NCI-H446 (cell line): ENCODE results near the gene MORC4.
A peak's percentile ranks its signal among the peaks of the same experiment; 100 is the strongest.

Experiments used
- DNase-seq, 2 experiments: peaks; one replicate each; lab custom pipeline; 2025; lab: John Stamatoyannopoulos, UW

MORC4 gene

GRCh38 chrX:106906361-106906760 lies 93.7 kb downstream of the MORC4 start:
- DNase-seq, result no peak

- no peak for DNase-seq
These were observed 94.8 kb downstream of the MORC4 start for GRCh38 chrX:106905064-106905708.

DNA sequence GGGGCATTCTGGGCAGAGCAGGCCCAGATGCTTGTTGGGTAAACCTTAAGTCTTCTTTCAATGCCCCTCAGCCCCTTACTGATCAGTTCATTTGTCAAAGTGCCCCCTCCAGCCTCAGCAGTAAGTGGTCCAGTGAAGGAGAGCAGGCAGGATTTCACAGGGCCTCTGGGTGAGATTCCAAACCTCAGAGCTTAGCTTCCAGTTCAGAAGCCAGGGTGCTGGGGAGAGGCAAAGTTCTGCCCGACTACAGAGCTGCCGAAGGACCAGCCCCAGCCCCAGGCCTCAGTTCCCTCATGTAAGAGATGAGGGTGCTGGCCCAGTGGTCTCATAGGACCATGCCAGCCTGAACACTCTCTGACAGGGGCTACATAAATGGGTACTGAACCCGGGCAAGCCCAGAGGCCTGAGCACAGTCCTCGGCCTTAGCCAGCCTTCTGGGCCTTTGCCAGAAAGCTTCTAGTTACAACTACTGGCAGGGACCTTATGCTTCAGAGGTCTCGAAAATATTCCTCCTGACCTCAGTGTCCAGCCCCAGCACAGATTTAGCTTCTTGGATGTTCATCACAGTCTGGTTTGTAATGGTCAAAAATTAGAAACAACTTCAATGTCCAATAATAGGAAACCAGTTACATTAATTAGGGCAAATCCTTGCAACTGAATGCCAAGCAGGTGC lies 96.0 kb downstream of the MORC4 start:
- no peak for DNase-seq

DNA sequence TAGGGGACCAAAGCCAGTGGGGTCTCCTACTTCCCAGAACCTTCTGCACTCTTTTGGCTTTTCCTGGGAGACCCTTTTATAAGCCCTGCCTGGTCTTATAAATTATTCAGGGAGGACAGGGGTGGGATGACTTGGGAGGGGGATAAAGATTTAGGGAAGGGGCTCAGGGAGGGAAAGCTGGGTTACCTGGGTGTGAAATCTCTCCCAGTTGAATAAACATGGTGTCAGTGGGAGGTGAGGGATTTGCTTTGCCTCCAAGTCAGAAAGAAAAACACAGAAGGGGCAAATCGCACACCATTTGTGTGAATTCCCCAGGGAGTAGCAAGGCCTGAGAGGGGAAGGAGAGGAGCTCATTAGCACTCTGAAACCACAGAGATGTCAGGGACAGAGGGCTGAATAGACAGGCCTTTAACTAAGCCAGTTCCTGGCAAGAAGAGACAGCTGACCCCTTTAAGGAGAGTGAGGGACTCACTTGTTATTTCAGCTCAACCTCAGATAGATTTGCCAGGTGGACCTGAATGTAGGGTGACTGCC lies 96.7 kb downstream of the MORC4 start, which contains the start of gene RIPPLY1:
Gene RIPPLY1 (minus strand): TSS at position 51 of the 534 bp plus-strand sequence. CDS start 54 bp downstream, outside the sequence.
- DNase-seq, result no peak

GRCh38 chrX:106902684-106903083 lies 97.3 kb downstream of the MORC4 start:
- DNase-seq, result no peak

- no peak for DNase-seq
These were observed 98.2 kb downstream of the MORC4 start for GRCh38 chrX:106901781-106902219.

- DNase-seq, result no peak
These were observed 98.7 kb downstream of the MORC4 start for GRCh38 chrX:106901341-106901740.

- no peak for DNase-seq
These were observed 100.2 kb downstream of the MORC4 start for GRCh38 chrX:106899841-106900240.

GRCh38 chrX:106899276-106899675 lies 100.7 kb downstream of the MORC4 start:
- DNase-seq, result no peak

DNA sequence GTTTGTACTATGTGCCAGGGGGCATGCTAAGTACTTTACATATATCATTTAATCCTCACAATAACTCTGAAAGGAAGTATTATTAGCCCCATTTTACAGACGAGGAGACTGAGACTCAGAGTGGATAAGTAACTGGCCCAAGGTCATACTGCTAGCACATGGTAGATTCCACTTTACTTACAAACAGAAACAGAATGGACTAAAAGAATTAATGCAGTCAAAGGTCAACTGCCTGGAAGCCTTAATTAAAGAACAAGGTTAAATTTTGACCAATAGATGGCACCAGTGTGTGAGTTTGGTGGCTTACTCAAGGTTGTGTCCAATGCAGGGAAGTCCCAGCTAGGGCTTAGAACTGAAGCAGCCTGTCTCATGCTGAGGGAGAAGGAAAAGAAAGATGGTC lies 101.5 kb downstream of the MORC4 start:
- peak; percentile 7 to 61 for DNase-seq

- no peak for DNase-seq
These were observed 102.8 kb downstream of the MORC4 start for GRCh38 chrX:106897259-106897658.

GRCh38 chrX:106894978-106895452 lies 105.0 kb downstream of the MORC4 start:
- DNase-seq, result no peak

GRCh38 chrX:106894392-106894909 lies 105.6 kb downstream of the MORC4 start:
- peak; percentile 20 to 76 for DNase-seq

- DNase-seq, result peak in 1 of 2 experiments; percentile 1
These were observed 108.1 kb downstream of the MORC4 start for GRCh38 chrX:106891762-106892460.
